Myocyte (in vitro differentiated cells): Measurements from ENCODE around the gene MTX1. TPM values are rescaled to one million over a fixed set of nuclear protein-coding genes. Genes with fewer than 3 reads are reported as not detected.
A peak's percentile ranks its signal among the peaks of the same experiment; 100 is the strongest.
"Not testable (repeated sequence)": the region's sequence is repeated elsewhere in the genome, so short reads cannot be mapped to it uniquely, and the experiment has no call there.

Source experiments
- DNase-seq: peaks from one replicate; pipeline ENCODE4 v3.0.0-alpha.2; 2012; ENCODE audit warnings: low read depth
- total RNA-seq: library from RNA; depleted of rRNA; stranded (reverse); fragments of >200 nt; gene quantifications from 2 replicates; pipeline ENCODE4 v1.2.3, GENCODE V29; 2014

Gene MTX1
- total RNA-seq, 1 donor from 2014 or later, result 15.1 TPM

DNA sequence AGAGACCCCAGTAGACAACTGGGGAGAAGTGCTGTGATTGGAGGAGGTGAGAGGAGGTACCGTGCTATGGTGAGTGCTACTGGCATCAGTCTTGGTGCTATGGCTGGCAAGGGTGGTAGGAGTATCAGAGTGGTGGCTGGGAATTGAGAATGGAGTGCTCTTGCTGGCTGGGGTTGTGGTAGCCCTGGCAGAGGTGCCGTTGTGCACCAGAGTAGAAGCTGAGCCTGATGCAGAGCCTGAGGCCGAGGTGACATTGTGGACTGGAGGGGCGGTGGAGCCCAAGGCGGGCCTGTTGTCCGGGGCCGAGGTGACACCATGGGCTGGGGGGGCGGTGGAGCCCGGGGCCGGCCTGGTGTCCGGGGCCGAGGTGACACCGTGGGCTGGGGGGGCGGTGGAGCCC is 20.2 kb upstream of the MTX1 start:
- no peak for DNase-seq

GRCh38 chr1:155189926-155190325 is 18.6 kb upstream of the MTX1 start:
- not testable (repeated sequence) for DNase-seq

GRCh38 chr1:155191904-155192303 is 16.6 kb upstream of the MTX1 start:
- DNase-seq, result no peak

GRCh38 chr1:155192346-155193274 is 15.9 kb upstream of the MTX1 start:
- no peak for DNase-seq

GRCh38 chr1:155193275-155193990 is 15.1 kb upstream of the MTX1 start:
- peak; percentile 92 for DNase-seq

GRCh38 chr1:155193991-155194240 is 14.6 kb upstream of the MTX1 start:
- DNase-seq, result not testable (repeated sequence)

- DNase-seq, result no peak
Observed at GRCh38 chr1:155195201-155196102, 13.0 kb upstream of the MTX1 start.

DNA sequence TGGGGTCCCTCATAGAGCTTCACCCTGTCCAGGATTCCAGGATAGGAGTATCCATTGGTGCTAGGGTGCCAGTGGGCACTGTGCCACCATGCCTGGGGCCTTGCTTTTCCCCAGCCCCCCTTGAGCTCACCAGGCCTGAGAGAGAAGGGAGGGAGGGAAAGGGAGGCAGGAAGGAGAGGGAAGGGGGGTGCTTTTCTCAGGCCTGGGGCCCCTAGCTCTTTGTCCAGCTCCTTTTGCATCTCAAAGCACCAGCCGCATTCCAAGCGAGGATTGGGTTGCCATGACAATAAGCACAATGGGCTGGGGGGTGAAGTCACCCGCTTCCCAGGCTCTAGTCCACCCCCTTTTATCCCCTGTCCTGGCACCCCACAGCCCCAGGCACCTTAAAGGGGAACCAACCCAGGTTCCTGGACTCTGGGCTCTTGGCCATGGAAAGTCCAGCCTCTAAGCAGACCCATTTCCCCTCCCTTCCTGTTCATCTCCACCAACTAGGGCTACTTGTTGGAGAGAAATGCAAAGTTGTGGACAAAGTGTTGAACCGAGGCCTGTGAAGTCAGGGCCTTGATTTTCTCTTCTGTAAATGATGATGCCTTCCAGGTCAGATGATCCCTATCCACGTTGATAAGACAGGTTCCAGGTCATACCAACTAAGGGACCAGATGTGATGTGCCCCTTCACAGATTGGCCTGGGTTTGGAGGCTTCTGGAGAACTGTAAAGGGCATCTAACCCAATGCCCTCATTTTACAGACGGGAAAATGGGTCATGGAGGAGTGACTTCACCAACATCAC is 12.2 kb upstream of the MTX1 start:
- DNase-seq, result no peak

GRCh38 chr1:155196893-155197638 is 11.4 kb upstream of the MTX1 start:
- DNase-seq, result no peak

- no peak for DNase-seq
Observed at GRCh38 chr1:155197901-155198546, 10.5 kb upstream of the MTX1 start.

GRCh38 chr1:155198547-155198906 is 10.0 kb upstream of the MTX1 start:
- no peak for DNase-seq

- no peak for DNase-seq
Observed at GRCh38 chr1:155199792-155200191, 8.7 kb upstream of the MTX1 start.

GRCh38 chr1:155200920-155201319 is 7.6 kb upstream of the MTX1 start:
- no peak for DNase-seq

- no peak for DNase-seq
Observed at GRCh38 chr1:155202198-155202597, 6.3 kb upstream of the MTX1 start.

- DNase-seq, result no peak
Observed at GRCh38 chr1:155202731-155203515, 5.6 kb upstream of the MTX1 start.

- DNase-seq, result no peak
Observed at GRCh38 chr1:155205035-155205434, 3.5 kb upstream of the MTX1 start.

GRCh38 chr1:155205969-155206593 is 2.4 kb upstream of the MTX1 start:
- DNase-seq, result no peak
